IMR-90 (cell line): Measurements from ENCODE around the gene ADD3. TPM values are rescaled to one million over a fixed set of nuclear protein-coding genes. Genes with fewer than 3 reads are reported as not detected.
A peak's percentile ranks its signal among the peaks of the same experiment; 100 is the strongest.

Source experiments
- ATAC-seq: fragments of 200-7000 bp; cut with Tn5 transposase; 2 replicates; pipeline ENCODE4 v1.9.1; 2020; ENCODE audit warnings: low read depth, mild to moderate bottlenecking, moderate library complexity
- BruUV-seq: library from RNA; stranded (reverse); fragments of 400-500 nt; replicated peaks from 2 replicates; lab custom pipeline; 2021; lab: Mats Ljungman, UMichigan
- CTCF ChIA-PET: fragments of 300-600 bp; formaldehyde crosslinking; extraction: SDS; loops from one replicate; lab custom pipeline; 2021; ENCODE audit warnings: antibody characterized with exemption; lab: Yijun Ruan, JAX
- POLR2A ChIA-PET: fragments of 300-600 bp; sonication (Branson Sonifier 250); formaldehyde crosslinking; loops from one replicate; lab custom pipeline; 2022; ENCODE audit warnings: antibody characterized with exemption; ENCODE audit not compliant: unreplicated experiment; lab: Charles Lee
- DNase-seq: peaks from one replicate; pipeline ENCODE4 v3.0.0; 2013
- H2AFZ ChIP-seq: replicated peaks from 2 replicates; pipeline ENCODE3; 2013; ENCODE audit warnings: low read length, mild to moderate bottlenecking; ENCODE audit not compliant: poor library complexity
- H2AK5ac ChIP-seq: 2 replicates; pipeline ENCODE4 v1.6.1; 2013; ENCODE audit warnings: low read depth, low read length, inconsistent platforms
- H2AK9ac ChIP-seq: replicated peaks from 2 replicates; pipeline ENCODE3; 2013; ENCODE audit warnings: mild to moderate bottlenecking, low read depth, low read length, moderate library complexity; ENCODE audit not compliant: poor library complexity
- H2BK120ac ChIP-seq: 2 replicates; pipeline ENCODE4 v1.6.1; 2013; ENCODE audit warnings: low read depth, low read length, inconsistent platforms
- H2BK15ac ChIP-seq: 3 replicates; pipeline ENCODE4 v1.6.1; 2013; ENCODE audit warnings: low read depth, low read length, inconsistent platforms
- H2BK20ac ChIP-seq: 2 replicates; pipeline ENCODE4 v1.6.1; 2013; ENCODE audit warnings: low read depth, mild to moderate bottlenecking, inconsistent platforms, low read length, moderate library complexity
- H2BK5ac ChIP-seq: 2 replicates; pipeline ENCODE4 v1.6.1; 2013; ENCODE audit warnings: mild to moderate bottlenecking, low read depth, low read length, inconsistent platforms; ENCODE audit not compliant: poor library complexity, severe bottlenecking
- H3K14ac ChIP-seq: replicated peaks from 2 replicates; pipeline ENCODE4 v1.6.1; 2013; ENCODE audit warnings: low read depth, low read length, inconsistent platforms
- H3K18ac ChIP-seq: 2 replicates; pipeline ENCODE4 v1.6.1; 2013; ENCODE audit warnings: low read depth, low read length, control low read depth
- H3K23ac ChIP-seq: 2 replicates; pipeline ENCODE4 v1.6.1; 2013; ENCODE audit warnings: low read depth, low read length, inconsistent platforms
- H3K27ac ChIP-seq: 2 replicates; pipeline ENCODE4 v1.5.1; 2013; ENCODE audit warnings: mild to moderate bottlenecking, control low read depth, low read length; ENCODE audit not compliant: insufficient read depth
- H3K27me3 ChIP-seq: 2 replicates; pipeline ENCODE4 v1.6.1; 2013; ENCODE audit warnings: low read length; ENCODE audit not compliant: control insufficient read depth, insufficient read depth
- H3K36me3 ChIP-seq: 2 replicates; pipeline ENCODE4 v1.6.1; 2013; ENCODE audit warnings: low read length, mixed read lengths; ENCODE audit not compliant: control insufficient read depth, insufficient read depth
- H3K4ac ChIP-seq: 2 replicates; pipeline ENCODE4 v1.6.1; 2013; ENCODE audit warnings: low read depth, low read length, inconsistent platforms
- H3K4me1 ChIP-seq: 2 replicates; pipeline ENCODE4 v1.6.1; 2013; ENCODE audit warnings: low read length, mixed read lengths; ENCODE audit not compliant: control insufficient read depth, insufficient read depth
- H3K4me2 ChIP-seq: 2 replicates; pipeline ENCODE4 v1.6.1; 2013; ENCODE audit warnings: low read depth, mild to moderate bottlenecking, control low read depth, low read length, moderate library complexity
- H3K4me3 ChIP-seq: 2 replicates; pipeline ENCODE4 v1.5.1; 2013; ENCODE audit warnings: low read depth, mild to moderate bottlenecking, control low read depth, low read length, moderate library complexity; ENCODE audit not compliant: insufficient read depth
- H3K56ac ChIP-seq: 2 replicates; pipeline ENCODE4 v1.6.1; 2013; ENCODE audit warnings: low read length, inconsistent platforms; ENCODE audit not compliant: insufficient read depth; ENCODE audit errors: extremely low read depth
- H3K79me1 ChIP-seq, 2 experiments: 2 replicates each; pipeline ENCODE4 v1.6.1; 2013; ENCODE audit warnings: low read length in 2 of 2, inconsistent platforms in 1 of 2, low read depth in 1 of 2
- H3K9ac ChIP-seq: 2 replicates; pipeline ENCODE4 v1.6.1; 2013; ENCODE audit warnings: low read depth, low read length, control low read depth
- H3K9me1 ChIP-seq: 2 replicates; pipeline ENCODE4 v1.6.1; 2013; ENCODE audit warnings: low read length, inconsistent platforms; ENCODE audit not compliant: insufficient read depth
- H3K9me3 ChIP-seq: 2 replicates; pipeline ENCODE4 v1.6.1; 2013; ENCODE audit warnings: low read length; ENCODE audit not compliant: control insufficient read depth, insufficient read depth
- H4K20me1 ChIP-seq: 2 replicates; pipeline ENCODE4 v1.6.1; 2013; ENCODE audit warnings: low read length, inconsistent platforms; ENCODE audit not compliant: insufficient read depth
- H4K5ac ChIP-seq: 2 replicates; pipeline ENCODE4 v1.6.1; 2013; ENCODE audit warnings: mild to moderate bottlenecking, low read depth, low read length, control low read depth
- H4K8ac ChIP-seq, 2 experiments: 2 replicates each; pipeline ENCODE4 v1.6.1; 2013; ENCODE audit warnings: low read depth in 2 of 2, low read length in 2 of 2, control low read depth in 1 of 2, inconsistent platforms in 1 of 2
- H4K91ac ChIP-seq: 2 replicates; pipeline ENCODE4 v1.6.1; 2013; ENCODE audit warnings: low read depth, low read length, inconsistent platforms; ENCODE audit not compliant: insufficient read depth
- CEBPB ChIP-seq: IDR thresholded peaks from 2 replicates; pipeline ENCODE4 v1.6.1; 2012; ENCODE audit warnings: low read depth, low read length, improper control_type of control experiment
- FOS ChIP-seq: fragments of 150-350 bp; IDR thresholded peaks from 2 replicates; pipeline ENCODE4 v1.6.1; 2016; ENCODE audit warnings: low read depth, low read length
- MAZ ChIP-seq: IDR thresholded peaks from 2 replicates; pipeline ENCODE4 v1.6.1; 2012; ENCODE audit warnings: low read depth, mild to moderate bottlenecking, low read length, improper control_type of control experiment, moderate library complexity, borderline replicate concordance
- WGBS, 2 experiments: methylation state at CpG; one replicate each; pipeline versions ENCODE4 v1.1.5 to v1.1.7; 2013; ENCODE audit warnings: missing lambda C conversion rate in 2 of 2; ENCODE audit not compliant: insufficient read length in 1 of 2; ENCODE audit errors: extremely low coverage in 2 of 2; 5-methylcytosine and 5-hydroxymethylcytosine counted together
- dilution Hi-C: fragments of 300-500 bp; cut with HindIII; formaldehyde crosslinking; loops from one replicate; pipeline ENCODE4 v1.14.3; 2018; ENCODE audit warnings: low sequenced_read_pairs; ENCODE audit not compliant: unreplicated experiment
- in situ Hi-C: fragments of 300-500 bp; cut with MboI; formaldehyde crosslinking; loops from 3 replicates; pipeline ENCODE4 v1.14.3; 2019; ENCODE audit warnings: low sequenced_read_pairs, inconsistent platforms, mixed read lengths
- intact Hi-C: fragments of 100-400 bp; cut with micrococcal nuclease; formaldehyde crosslinking; loops from 2 replicates; pipeline ENCODE4 v1.10.0; 2022
- polyA plus RNA-seq, 3 experiments: library from polyadenylated mRNA; depleted of rRNA; stranded (reverse); fragments of >200 nt; gene quantifications; 2 replicates each; pipeline ENCODE4 v1.2.3, GENCODE V29; 2012; ENCODE audit warnings: low replicate concordance in 1 of 3
- total RNA-seq: library from RNA; depleted of rRNA; stranded (reverse); fragments of >200 nt; gene quantifications from 2 replicates; pipeline ENCODE4 v1.2.3, GENCODE V29; 2012

The ADD3 gene
- total and polyA plus RNA-seq, 2 of the 4 experiments (the other 2 are of a cell fraction) = 138 to 212 TPM

- intact Hi-C loops (no loop called here), in situ Hi-C loops (no loop called here), dilution Hi-C loops (no loop called here)
- Histone ChIP-seq H2AFZ (no peak overlapping the region), H2AK9ac (no peak overlapping the region), H2BK5ac (peak overlapping the region; percentile 92), H3K56ac (no peak overlapping the region; the same call in 1 of the 2 replicates), H3K23ac (no peak overlapping the region), H4K91ac (peak overlapping the region; percentile 48; the same call in 1 of the 2 replicates), H3K27ac (0 out of 2 replicates have a peak overlapping the region, but pooled peaks have one; percentile 26), H2AK5ac (peak overlapping the region; percentile 18; the same call in 1 of the 2 replicates), H2BK15ac (peak overlapping the region; percentile 69), H3K79me1 (0 out of 4 replicates have a peak, but pooled peaks cover 0 to 4% of the 10 kb centered on the region in 2 experiments), H2BK20ac (peak overlapping the region; percentile 84; the same call in 1 of the 2 replicates), H4K20me1 (no peaks in the 10 kb centered on the region), H3K27me3 (no peaks in the 10 kb centered on the region), H3K4me3 (no peak overlapping the region), H3K18ac (peak overlapping the region; percentile 98; the same call in 1 of the 2 replicates), H4K5ac (peak overlapping the region; percentile 88; the same call in 1 of the 2 replicates), H3K4ac (peak overlapping the region; percentile 57; the same call in 1 of the 2 replicates), H3K4me2 (peak overlapping the region; percentile 55; the same call in 1 of the 2 replicates), H3K4me1 (peaks cover 7% of the 10 kb centered on the region), H3K9me3 (no peaks in the 10 kb centered on the region), H3K14ac (peak overlapping the region; percentile 74; the same call in 1 of the 2 replicates), H3K36me3 (no peaks in the 10 kb centered on the region), H3K9me1 (no peaks in the 10 kb centered on the region), H3K9ac (no peak overlapping the region), H2BK120ac (peak overlapping the region; percentile 76), H4K8ac (peak overlapping the region; percentile 7 to 48; a peak in 3 of 4 replicates)
- ATAC-seq (peak; percentile 99), DNase-seq (peak; percentile 89)
- ChIA-PET CTCF (interaction anchor here (1.5 kb wide), 1 partner anchor 10 kb away, joined by 6 read pairs; no protein-coding TSS in a partner anchor), POLR2A (interaction anchor here (0.6 to 1.0 kb wide), 2 partner anchors 20 to 23 kb away, joined by 3 to 4 read pairs; partner anchors contain the start of gene ADD3)
- no TSS peak for BruUV-seq
- no peak for TF ChIP-seq MAZ
- TF ChIP-seq CEBPB = peak; percentile 57; the same call in 1 of the 2 replicates
- peak; percentile 52; the same call in 1 of the 2 replicates for TF ChIP-seq FOS
- no CpG with 5 or more reads among the region's 3 CpGs for WGBS, 2 experiments
Measured at GRCh38 chr10:109987452-109988211, 20.2 kb upstream of the ADD3 start.
